Ascending aorta (tissue), 2 donors: Measurements from ENCODE around the gene BRF1. TPM values are rescaled to one million over a fixed set of nuclear protein-coding genes. Genes with fewer than 3 reads are reported as not detected.

Experiments used
- DNase-seq, 2 donors: peaks; one replicate each; pipeline ENCODE4 v3.0.0-alpha.2; 2019; ENCODE audit warnings: low spot score in 2 of 2
- H3K27ac ChIP-seq, 2 donors: fragments of 200-600 bp; sonication (generic); one replicate each; pipeline ENCODE4 v1.5.1; 2016 to 2017; ENCODE audit warnings: mild to moderate bottlenecking in 1 of 2
- H3K27me3 ChIP-seq: fragments of 200-600 bp; sonication (generic); one replicate; pipeline ENCODE4 v1.5.1; 2017
- H3K36me3 ChIP-seq, 2 donors: fragments of 200-600 bp; sonication (generic); one replicate each; pipeline ENCODE4 v1.5.1; 2016
- H3K4me1 ChIP-seq, 2 donors: fragments of 200-600 bp; sonication (generic); one replicate each; pipeline ENCODE4 v1.5.1; 2016 to 2017; ENCODE audit warnings: mild to moderate bottlenecking in 1 of 2
- H3K4me3 ChIP-seq, 2 donors: fragments of 200-600 bp; sonication (generic); one replicate each; pipeline ENCODE4 v1.5.1; 2016 to 2017; ENCODE audit warnings: mild to moderate bottlenecking in 1 of 2
- H3K9me3 ChIP-seq, 2 donors: fragments of 200-600 bp; sonication (generic); one replicate each; pipeline ENCODE4 v1.5.1; 2016
- intact Hi-C: fragments of 100-400 bp; cut with DNase I; formaldehyde crosslinking; loops from one replicate; pipeline ENCODE4 v1.15.1; 2023
- total RNA-seq: library from RNA; depleted of rRNA; stranded (reverse); fragments of >200 nt; gene quantifications from one replicate; pipeline ENCODE4 v1.1.0, GENCODE V29; 2016
- TF ChIP-seq, protein P1 (sequence below), 3 experiments: fragments of 200-600 bp in 2 of 3; fragments of 450-650 bp in 1 of 3; sonication (generic) in 2 of 3; IDR thresholded peaks; one replicate each; pipeline ENCODE4 v1.5.1; 2016 to 2019; ENCODE audit warnings: antibody characterized with exemption in 3 of 3, mild to moderate bottlenecking in 1 of 3, moderate library complexity in 1 of 3

Gene BRF1
- total RNA-seq, 1 donor from 2014 or later = 60.9 TPM

DNA sequence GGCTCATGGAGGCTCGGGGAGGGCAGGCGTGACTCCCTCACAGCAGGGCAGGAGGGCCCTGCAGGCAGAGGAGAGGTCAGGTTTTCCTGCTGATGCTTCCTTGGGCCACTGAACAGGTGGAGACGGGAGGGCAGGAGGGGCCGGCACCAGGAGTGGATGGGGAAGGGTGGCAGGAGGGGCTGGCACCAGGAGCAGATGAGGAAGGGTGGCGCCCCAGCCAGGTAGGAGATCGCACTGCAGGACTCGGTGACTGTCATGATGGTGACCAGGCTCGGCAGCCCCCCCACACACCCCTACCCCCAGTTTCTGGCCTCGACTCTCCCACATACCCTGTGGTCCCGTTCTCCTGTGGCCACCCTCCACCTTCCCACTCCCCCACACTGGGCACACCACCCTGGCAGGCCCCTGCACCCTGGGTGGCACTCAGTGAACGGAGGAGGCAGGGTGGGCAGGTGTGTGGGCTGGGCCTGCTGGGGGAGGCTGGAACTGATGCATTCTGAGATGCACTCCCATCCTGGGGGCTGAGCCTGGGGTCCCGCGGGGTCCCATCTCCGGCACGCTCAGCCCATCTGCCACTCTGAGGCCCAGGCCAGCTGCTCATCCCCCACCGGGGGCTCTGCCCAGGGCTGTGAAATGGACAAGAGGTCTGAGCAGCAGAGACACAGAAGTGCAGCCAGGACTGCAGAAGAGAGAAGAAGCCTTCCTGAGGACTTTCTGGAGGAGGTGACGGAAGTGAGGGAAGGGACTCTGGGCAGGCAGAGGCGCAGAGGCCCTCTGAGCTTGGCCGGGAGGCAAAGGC lies 122.5 kb downstream of the BRF1 start:
- H3K4me3 ChIP-seq = no peak overlapping the region
- H3K9me3 ChIP-seq = no peaks in the 10 kb centered on the region
- no peaks in the 10 kb centered on the region for H3K4me1 ChIP-seq
- TF ChIP-seq, protein P1, sequence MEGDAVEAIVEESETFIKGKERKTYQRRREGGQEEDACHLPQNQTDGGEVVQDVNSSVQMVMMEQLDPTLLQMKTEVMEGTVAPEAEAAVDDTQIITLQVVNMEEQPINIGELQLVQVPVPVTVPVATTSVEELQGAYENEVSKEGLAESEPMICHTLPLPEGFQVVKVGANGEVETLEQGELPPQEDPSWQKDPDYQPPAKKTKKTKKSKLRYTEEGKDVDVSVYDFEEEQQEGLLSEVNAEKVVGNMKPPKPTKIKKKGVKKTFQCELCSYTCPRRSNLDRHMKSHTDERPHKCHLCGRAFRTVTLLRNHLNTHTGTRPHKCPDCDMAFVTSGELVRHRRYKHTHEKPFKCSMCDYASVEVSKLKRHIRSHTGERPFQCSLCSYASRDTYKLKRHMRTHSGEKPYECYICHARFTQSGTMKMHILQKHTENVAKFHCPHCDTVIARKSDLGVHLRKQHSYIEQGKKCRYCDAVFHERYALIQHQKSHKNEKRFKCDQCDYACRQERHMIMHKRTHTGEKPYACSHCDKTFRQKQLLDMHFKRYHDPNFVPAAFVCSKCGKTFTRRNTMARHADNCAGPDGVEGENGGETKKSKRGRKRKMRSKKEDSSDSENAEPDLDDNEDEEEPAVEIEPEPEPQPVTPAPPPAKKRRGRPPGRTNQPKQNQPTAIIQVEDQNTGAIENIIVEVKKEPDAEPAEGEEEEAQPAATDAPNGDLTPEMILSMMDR (IDR thresholded peaks at IDR 0.05) = no peak
- no peak for DNase-seq
- H3K27ac ChIP-seq = no peak overlapping the region
- intact Hi-C loops = no loop called here
- no peaks in the 10 kb centered on the region for H3K36me3 ChIP-seq
- no peaks in the 10 kb centered on the region for H3K27me3 ChIP-seq

DNA sequence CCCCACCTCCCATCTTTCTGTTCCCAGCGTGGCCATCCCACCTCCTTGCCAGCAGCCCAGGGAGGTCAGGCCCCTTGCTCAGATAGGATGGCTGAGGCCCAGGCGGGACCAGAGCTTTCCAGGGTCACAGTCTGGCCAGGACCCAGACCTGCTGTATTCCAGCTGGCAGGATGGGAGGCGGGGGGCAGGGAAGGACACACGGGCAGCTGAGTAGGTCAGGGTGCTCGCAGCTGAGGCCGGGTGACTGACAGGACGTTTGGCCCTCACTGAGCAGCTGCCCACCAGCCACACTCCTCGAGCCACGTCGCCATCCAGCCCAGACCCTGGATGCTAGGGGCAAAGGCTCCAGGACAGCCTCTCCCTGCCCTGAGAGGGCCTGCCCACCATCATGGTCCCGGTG lies 123.7 kb downstream of the BRF1 start:
- DNase-seq = no peak
- intact Hi-C loops = no loop called here
- Histone ChIP-seq H3K9me3 (no peaks in the 10 kb centered on the region), H3K27me3 (no peaks in the 10 kb centered on the region), H3K4me1 (no peaks in the 10 kb centered on the region), H3K36me3 (no peaks in the 10 kb centered on the region), H3K27ac (no peak overlapping the region), H3K4me3 (no peak overlapping the region)
- TF ChIP-seq, protein P1 (IDR thresholded peaks at IDR 0.05) = no peak

DNA sequence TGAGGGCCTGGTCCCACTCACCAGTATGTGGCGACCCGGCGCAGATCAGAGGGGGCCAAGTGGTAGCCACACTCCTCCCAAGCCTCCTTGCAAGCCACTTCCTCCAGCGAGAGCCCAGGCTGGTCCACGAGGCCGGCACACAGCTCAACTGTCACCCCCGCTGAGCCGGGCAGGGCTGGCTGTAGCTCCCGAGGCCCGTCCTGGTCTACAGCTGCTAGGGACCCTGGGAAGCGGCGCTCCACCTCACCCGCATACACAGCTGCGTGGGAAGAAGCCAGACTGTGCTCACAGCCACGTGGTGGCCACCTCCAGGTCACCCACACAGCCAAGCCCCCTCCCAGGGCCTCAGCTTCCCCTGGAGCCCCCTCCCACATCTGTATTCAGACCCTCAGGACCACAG lies 124.3 kb downstream of the BRF1 start:
- no peak for DNase-seq
- TF ChIP-seq, protein P1 (IDR thresholded peaks at IDR 0.05) = no peak
- Histone ChIP-seq H3K4me1 (no peaks in the 10 kb centered on the region), H3K36me3 (no peaks in the 10 kb centered on the region), H3K27me3 (no peaks in the 10 kb centered on the region), H3K27ac (no peak overlapping the region), H3K9me3 (no peaks in the 10 kb centered on the region), H3K4me3 (no peak overlapping the region)
- intact Hi-C loops = no loop called here

DNA sequence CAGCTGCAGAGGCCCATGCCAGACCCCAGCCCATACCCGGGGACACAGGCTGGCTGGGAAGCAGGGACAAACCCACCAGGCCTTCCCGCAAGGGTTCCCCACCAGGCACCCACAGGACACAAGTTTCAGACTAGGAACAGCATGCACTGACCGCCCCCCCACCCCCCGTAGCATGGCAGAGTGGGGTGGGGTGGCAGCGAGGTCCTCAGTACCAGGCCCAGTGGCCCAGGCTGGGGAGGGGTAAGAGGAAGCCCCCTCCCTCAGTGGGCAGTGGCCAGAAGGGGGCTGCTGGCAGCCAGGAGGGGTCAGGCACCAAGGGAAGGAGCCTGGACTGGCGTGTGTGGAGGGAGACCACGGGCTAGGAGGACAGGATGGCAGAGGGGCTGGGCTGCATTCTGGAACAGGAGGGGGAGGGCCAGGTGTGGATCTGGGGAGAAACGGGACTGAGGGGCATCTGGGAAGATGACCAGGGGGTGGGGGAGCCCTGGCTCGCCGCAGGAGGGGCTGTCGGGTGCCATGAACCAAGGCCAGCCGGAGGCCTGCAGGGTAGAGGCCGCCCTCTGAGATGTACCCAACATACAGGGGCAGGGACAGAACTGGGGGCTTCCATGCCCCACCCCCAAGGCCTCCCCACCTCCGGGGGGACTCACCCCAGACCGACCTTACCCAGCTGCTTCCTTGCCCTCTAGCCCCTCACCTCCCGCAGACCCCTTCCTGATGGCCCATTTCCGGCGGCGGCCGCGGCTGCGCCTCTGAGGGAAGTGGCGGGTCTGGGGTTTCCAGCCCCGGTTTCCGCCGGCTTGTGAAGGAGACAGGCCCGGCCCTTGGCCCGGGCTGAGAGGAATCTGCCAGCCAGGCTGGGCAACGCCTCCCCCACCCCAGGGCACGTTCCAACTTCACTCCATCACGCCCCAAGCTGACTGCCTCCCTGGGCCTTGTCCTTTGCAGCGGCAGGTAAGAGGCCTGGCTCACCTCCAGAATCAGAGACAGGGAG lies 126.6 kb downstream of the BRF1 start:
- no peaks in the 10 kb centered on the region for H3K36me3 ChIP-seq
- H3K4me1 ChIP-seq = peaks cover 4 to 18% of the 10 kb centered on the region in 2 donors
- no peak overlapping the region for H3K4me3 ChIP-seq
- no peaks in the 10 kb centered on the region for H3K27me3 ChIP-seq
- intact Hi-C loops = no loop called here
- no peaks in the 10 kb centered on the region for H3K9me3 ChIP-seq
- TF ChIP-seq, protein P1 (IDR thresholded peaks at IDR 0.05) = no peak
- no peak overlapping the region for H3K27ac ChIP-seq
- no peak for DNase-seq

DNA sequence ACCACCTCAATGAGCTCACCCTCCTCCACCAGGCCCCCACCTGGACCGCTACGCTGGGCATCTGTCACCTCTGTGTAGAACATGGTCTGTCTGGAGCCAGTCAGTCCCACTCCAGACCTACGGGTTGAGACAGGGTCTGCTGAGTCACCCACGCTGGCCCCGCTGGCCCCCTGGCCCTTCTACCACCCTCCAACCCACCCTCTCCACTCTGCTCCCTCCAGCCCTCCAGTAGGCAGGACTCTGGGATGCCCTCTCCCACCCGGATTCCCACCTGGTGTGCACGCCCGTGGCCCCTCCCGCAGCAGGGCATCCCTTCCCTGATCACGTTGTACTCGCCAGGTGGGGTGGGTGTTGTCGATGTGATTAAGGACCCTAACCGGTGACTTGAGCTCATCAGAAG lies 127.7 kb downstream of the BRF1 start:
- no peaks in the 10 kb centered on the region for H3K36me3 ChIP-seq
- intact Hi-C loops = no loop called here
- H3K27ac ChIP-seq = no peak overlapping the region
- TF ChIP-seq, protein P1 (IDR thresholded peaks at IDR 0.05) = no peak
- H3K4me1 ChIP-seq = peaks cover 4 to 20% of the 10 kb centered on the region in 2 donors
- H3K9me3 ChIP-seq = no peaks in the 10 kb centered on the region
- H3K27me3 ChIP-seq = no peaks in the 10 kb centered on the region
- DNase-seq = no peak
- no peak overlapping the region for H3K4me3 ChIP-seq
